ENCODE results near the gene MICAL1. TPM values are rescaled to one million over a fixed set of nuclear protein-coding genes. Genes with fewer than 3 reads are reported as not detected.
A peak's percentile ranks its signal among the peaks of the same experiment; 100 is the strongest.

The MICAL1 gene
- total RNA-seq, 2 experiments from 2014 or later: 106 to 107 TPM

DNA sequence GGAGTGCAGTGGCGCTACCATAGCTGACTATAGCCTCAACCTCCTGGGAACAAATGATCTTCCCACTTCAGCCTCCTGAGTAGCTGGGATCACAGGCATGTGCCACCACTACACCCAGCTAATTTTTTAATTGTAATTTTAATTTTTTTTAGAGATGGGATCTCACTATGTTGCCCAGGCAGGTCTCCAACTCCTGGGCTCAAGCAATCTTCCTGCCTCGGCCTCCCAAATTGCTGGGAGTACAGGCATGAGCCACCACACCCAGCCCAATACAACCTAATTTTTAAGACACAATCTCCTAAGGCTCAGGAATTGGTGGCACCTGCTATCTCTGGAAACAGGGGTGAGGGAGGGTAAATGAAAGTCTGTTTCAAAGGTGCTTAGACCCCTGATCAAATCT is 21.6 kb upstream of the MICAL1 start:
- ChIA-PET CTCF (interaction anchor here (1.3 kb wide), 1 partner anchor 16 kb away, joined by 3 read pairs; no protein-coding TSS in a partner anchor), POLR2A (interaction anchor here (0.8 to 2.0 kb wide), 2 partner anchors 14 to 19 kb away, joined by 3 to 6 read pairs; no protein-coding TSS in a partner anchor)
- ATAC-seq (ENCODE audit: poor library complexity): no peak
- no peaks in the 10 kb centered on the region for H3K27me3 ChIP-seq (ENCODE audit: control insufficient read depth in 1 of 2, insufficient read depth in 2 of 2, low read length in 2 of 2)
- Mint-ChIP-seq H3K9me3 (no peaks in the 10 kb centered on the region), H3K4me1 (ENCODE audit: low read depth) (peaks cover 86% of the 10 kb centered on the region), H3K36me3 (ENCODE audit: low read depth) (peaks cover 95% of the 10 kb centered on the region), H3K4me3 (peak overlapping the region; percentile 88), H3K27me3 (no peaks in the 10 kb centered on the region), H3K27ac (peak overlapping the region; percentile 52)
- H3K27ac ChIP-seq (ENCODE audit: low read depth in 1 of 2, low read length in 2 of 2): no peak overlapping the region
- H3K4me1 ChIP-seq (ENCODE audit: insufficient read depth, low read length): peaks cover 63% of the 10 kb centered on the region
- intact Hi-C loops (cut with DNase I, micrococcal nuclease): no loop called here
- no peaks in the 10 kb centered on the region for H3K9me3 ChIP-seq (ENCODE audit: control insufficient read depth in 1 of 2, insufficient read depth in 1 of 2, low read length in 2 of 2)
- peaks cover 72% of the 10 kb centered on the region for H3K36me3 ChIP-seq (ENCODE audit: insufficient read depth, low read length)
- DNase-seq: no peak
- no peak overlapping the region for H3K4me3 ChIP-seq (ENCODE audit: low read length)
- TF ChIP-seq, protein P1, sequence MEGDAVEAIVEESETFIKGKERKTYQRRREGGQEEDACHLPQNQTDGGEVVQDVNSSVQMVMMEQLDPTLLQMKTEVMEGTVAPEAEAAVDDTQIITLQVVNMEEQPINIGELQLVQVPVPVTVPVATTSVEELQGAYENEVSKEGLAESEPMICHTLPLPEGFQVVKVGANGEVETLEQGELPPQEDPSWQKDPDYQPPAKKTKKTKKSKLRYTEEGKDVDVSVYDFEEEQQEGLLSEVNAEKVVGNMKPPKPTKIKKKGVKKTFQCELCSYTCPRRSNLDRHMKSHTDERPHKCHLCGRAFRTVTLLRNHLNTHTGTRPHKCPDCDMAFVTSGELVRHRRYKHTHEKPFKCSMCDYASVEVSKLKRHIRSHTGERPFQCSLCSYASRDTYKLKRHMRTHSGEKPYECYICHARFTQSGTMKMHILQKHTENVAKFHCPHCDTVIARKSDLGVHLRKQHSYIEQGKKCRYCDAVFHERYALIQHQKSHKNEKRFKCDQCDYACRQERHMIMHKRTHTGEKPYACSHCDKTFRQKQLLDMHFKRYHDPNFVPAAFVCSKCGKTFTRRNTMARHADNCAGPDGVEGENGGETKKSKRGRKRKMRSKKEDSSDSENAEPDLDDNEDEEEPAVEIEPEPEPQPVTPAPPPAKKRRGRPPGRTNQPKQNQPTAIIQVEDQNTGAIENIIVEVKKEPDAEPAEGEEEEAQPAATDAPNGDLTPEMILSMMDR (IDR thresholded peaks at IDR 0.05): no peak

DNA sequence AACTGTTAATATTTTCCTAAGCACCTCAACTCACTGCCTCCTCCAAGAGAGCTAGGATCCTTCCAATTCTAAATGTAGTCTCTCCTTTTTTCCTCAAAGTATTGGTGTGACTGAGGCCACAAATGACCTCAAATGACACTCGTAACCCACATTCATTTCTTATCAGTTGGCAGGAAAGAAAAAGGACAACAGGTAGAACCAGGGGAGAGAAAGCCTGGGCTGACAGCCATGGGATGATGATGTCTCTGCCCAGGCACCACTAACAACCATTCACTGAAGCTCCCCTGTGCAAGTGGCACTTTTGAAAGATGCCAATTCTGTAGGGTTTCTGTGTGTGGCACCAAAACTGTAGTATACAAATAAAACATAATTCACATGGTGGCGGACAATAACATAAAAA is 20.1 kb upstream of the MICAL1 start:
- intact Hi-C loops (cut with DNase I, micrococcal nuclease): loop anchor here in 1 of 2 experiments (1.0 kb wide), 1 partner anchor 16 kb away; no protein-coding TSS in a partner anchor
- Mint-ChIP-seq H3K4me3 (peak overlapping the region; percentile 35), H3K9me3 (no peaks in the 10 kb centered on the region), H3K36me3 (ENCODE audit: low read depth) (peaks cover 96% of the 10 kb centered on the region), H3K4me1 (ENCODE audit: low read depth) (peaks cover 78% of the 10 kb centered on the region), H3K27ac (no peak overlapping the region), H3K27me3 (no peaks in the 10 kb centered on the region)
- Histone ChIP-seq H3K4me1 (ENCODE audit: insufficient read depth, low read length) (peaks cover 48% of the 10 kb centered on the region), H3K27ac (ENCODE audit: low read depth in 1 of 2, low read length in 2 of 2) (no peak overlapping the region), H3K4me3 (ENCODE audit: low read length) (no peak overlapping the region), H3K27me3 (ENCODE audit: control insufficient read depth in 1 of 2, insufficient read depth in 2 of 2, low read length in 2 of 2) (no peaks in the 10 kb centered on the region), H3K36me3 (ENCODE audit: insufficient read depth, low read length) (peaks cover 82% of the 10 kb centered on the region), H3K9me3 (ENCODE audit: control insufficient read depth in 1 of 2, insufficient read depth in 1 of 2, low read length in 2 of 2) (no peaks in the 10 kb centered on the region)
- DNase-seq (no peak), ATAC-seq (ENCODE audit: poor library complexity) (no peak)
- POLR2A ChIA-PET: interaction anchor here (2.0 kb wide), 1 partner anchor 17 kb away, joined by 6 read pairs; no protein-coding TSS in a partner anchor
- CTCF ChIA-PET: interaction anchor here (1.3 kb wide), 1 partner anchor 93 kb away, joined by 3 read pairs; the partner anchor contains the start of gene CD164
- TF ChIP-seq, protein P1 (IDR thresholded peaks at IDR 0.05): no peak

DNA sequence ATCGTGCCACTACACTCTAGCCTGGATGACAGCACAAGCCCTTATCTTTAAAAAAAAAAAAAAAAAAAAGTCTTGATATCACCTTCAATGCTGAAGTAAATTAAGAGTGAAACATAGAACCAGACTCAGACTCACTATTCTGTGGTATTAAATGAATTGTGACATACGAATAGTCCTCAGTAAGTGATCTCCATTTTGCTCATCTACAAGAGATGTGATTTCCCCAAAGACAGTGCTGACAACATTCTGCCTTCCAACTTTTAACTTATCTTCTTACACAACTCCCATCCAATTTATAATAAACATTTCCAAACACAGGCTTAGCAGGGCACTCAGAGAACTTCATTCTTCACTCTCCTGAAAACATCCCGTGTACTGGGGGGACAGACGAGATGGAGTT is 19.4 kb upstream of the MICAL1 start:
- Histone ChIP-seq H3K36me3 (ENCODE audit: insufficient read depth, low read length) (peaks cover 84% of the 10 kb centered on the region), H3K4me3 (ENCODE audit: low read length) (no peak overlapping the region), H3K27me3 (ENCODE audit: control insufficient read depth in 1 of 2, insufficient read depth in 2 of 2, low read length in 2 of 2) (no peaks in the 10 kb centered on the region), H3K4me1 (ENCODE audit: insufficient read depth, low read length) (peaks cover 43% of the 10 kb centered on the region), H3K9me3 (ENCODE audit: control insufficient read depth in 1 of 2, insufficient read depth in 1 of 2, low read length in 2 of 2) (no peaks in the 10 kb centered on the region), H3K27ac (ENCODE audit: low read depth in 1 of 2, low read length in 2 of 2) (no peak overlapping the region)
- ATAC-seq (ENCODE audit: poor library complexity) (no peak), DNase-seq (no peak)
- CTCF ChIA-PET: no interaction called here
- no peak overlapping the region for H3K27ac Mint-ChIP-seq
- H3K36me3 Mint-ChIP-seq (ENCODE audit: low read depth): peaks cover 96% of the 10 kb centered on the region
- H3K9me3 Mint-ChIP-seq: no peaks in the 10 kb centered on the region
- peaks cover 78% of the 10 kb centered on the region for H3K4me1 Mint-ChIP-seq (ENCODE audit: low read depth)
- no peak overlapping the region for H3K4me3 Mint-ChIP-seq
- TF ChIP-seq, protein P1 (IDR thresholded peaks at IDR 0.05): no peak
- intact Hi-C loops (cut with DNase I, micrococcal nuclease): no loop called here
- POLR2A ChIA-PET: no interaction called here
- no peaks in the 10 kb centered on the region for H3K27me3 Mint-ChIP-seq
